HG03575 (cell line): ENCODE results near the gene CDC7.
A peak's percentile ranks its signal among the peaks of the same experiment; 100 is the strongest.

Source experiments
- ATAC-seq: cut with Tn5 transposase; IDR thresholded peaks from one replicate; pipeline ENCODE4 v1.9.1; 2021; ENCODE audit not compliant: unreplicated experiment, insufficient number of reproducible peaks, low FRiP score; ENCODE audit errors: extremely low read depth

Gene CDC7

GRCh38 chr1:91541918-91542533, 41.4 kb downstream of the CDC7 start:
- ATAC-seq = no peak

- ATAC-seq = no peak
Measured at GRCh38 chr1:91545506-91546300, 45.1 kb downstream of the CDC7 start.

GRCh38 chr1:91546301-91546581, 45.6 kb downstream of the CDC7 start:
- no peak for ATAC-seq

- ATAC-seq = no peak
Measured at GRCh38 chr1:91546876-91547275, 46.2 kb downstream of the CDC7 start.

GRCh38 chr1:91548376-91549040, 47.9 kb downstream of the CDC7 start:
- ATAC-seq = no peak

GRCh38 chr1:91549041-91549735, 48.5 kb downstream of the CDC7 start:
- ATAC-seq = no peak

GRCh38 chr1:91550961-91551360, 50.3 kb downstream of the CDC7 start:
- no peak for ATAC-seq

- ATAC-seq = no peak
Measured at GRCh38 chr1:91552091-91552490, 51.4 kb downstream of the CDC7 start.

GRCh38 chr1:91552596-91552995, 51.9 kb downstream of the CDC7 start:
- no peak for ATAC-seq

GRCh38 chr1:91553177-91553591, 52.5 kb downstream of the CDC7 start:
- ATAC-seq = no peak

- no peak for ATAC-seq
Measured at GRCh38 chr1:91555074-91555730, 54.6 kb downstream of the CDC7 start.

GRCh38 chr1:91555821-91556531, 55.3 kb downstream of the CDC7 start:
- peak; percentile 53 for ATAC-seq

- no peak for ATAC-seq
Measured at GRCh38 chr1:91556556-91556955, 55.9 kb downstream of the CDC7 start.

- ATAC-seq = no peak
Measured at GRCh38 chr1:91557039-91557690, 56.5 kb downstream of the CDC7 start.

GRCh38 chr1:91557826-91558225, 57.2 kb downstream of the CDC7 start:
- ATAC-seq = no peak

GRCh38 chr1:91559046-91559750, 58.5 kb downstream of the CDC7 start:
- no peak for ATAC-seq

- no peak for ATAC-seq
Measured at GRCh38 chr1:91559838-91560565, 59.4 kb downstream of the CDC7 start.
